B cell (primary cell): Measurements from ENCODE around the gene KCNG3. TPM values are rescaled to one million over a fixed set of nuclear protein-coding genes. Genes with fewer than 3 reads are reported as not detected.

Experiments used
- ATAC-seq: fragments of 200-7000 bp; cut with Tn5 transposase; one replicate; pipeline ENCODE4 v1.10.0; 2021; ENCODE audit warnings: low read depth, mild to moderate bottlenecking, moderate number of reproducible peaks, moderate library complexity
- CTCF ChIA-PET: fragments of 350-600 bp; sonication (Branson Sonifier 250); formaldehyde crosslinking; loops from one replicate; lab custom pipeline; 2021; ENCODE audit warnings: antibody characterized with exemption, inconsistent platforms; lab: Charles Lee
- POLR2A ChIA-PET: fragments of 350-600 bp; sonication (Branson Sonifier 250); formaldehyde crosslinking; loops from one replicate; lab custom pipeline; 2021; ENCODE audit warnings: antibody characterized with exemption; lab: Charles Lee
- DNase-seq: peaks from one replicate; pipeline ENCODE4 v3.0.0; 2013
- H2AFZ ChIP-seq: 2 replicates; pipeline ENCODE4 v1.6.1; 2012; ENCODE audit warnings: mild to moderate bottlenecking, low read depth, low read length; ENCODE audit not compliant: insufficient read depth, poor library complexity, severe bottlenecking
- H3K27ac ChIP-seq, 2 donors: 1 replicate in 1 of 2; 2 replicates in 1 of 2; pipeline ENCODE4 v1.5.1; 2012 to 2013; ENCODE audit warnings: low read length in 2 of 2, mild to moderate bottlenecking in 2 of 2, moderate library complexity in 1 of 2
- H3K27me3 ChIP-seq, 4 experiments: fragments of 200-600 bp in 1 of 4; sonication (generic) in 1 of 4; replicated peaks in 1 of 4; 1 replicate in 2 of 4; 2 replicates in 2 of 4; pipeline versions ENCODE4 v1.6.1 to v1.7.0; 2013 to 2016; ENCODE audit warnings: low read length in 3 of 4, mild to moderate bottlenecking in 2 of 4, mixed read lengths in 1 of 4, moderate library complexity in 1 of 4; ENCODE audit not compliant: insufficient read depth in 4 of 4, control insufficient read depth in 3 of 4; ENCODE audit errors: control extremely low read depth in 1 of 4
- H3K36me3 ChIP-seq, 2 experiments: replicated peaks in 1 of 2; 1 replicate in 1 of 2; 2 replicates in 1 of 2; pipeline versions ENCODE4 v1.6.1 to v1.7.1; 2013; ENCODE audit warnings: low read length in 1 of 2; ENCODE audit not compliant: insufficient read depth in 2 of 2, control insufficient read depth in 1 of 2; ENCODE audit errors: control extremely low read depth in 1 of 2, extremely low read depth in 1 of 2
- H3K4me1 ChIP-seq, 2 donors: fragments of 200-600 bp in 1 of 2; sonication (generic) in 1 of 2; 1 replicate in 1 of 2; 2 replicates in 1 of 2; pipeline versions ENCODE4 v1.5.1 to v1.6.1; 2013 to 2017; ENCODE audit warnings: low read length in 2 of 2; ENCODE audit not compliant: control insufficient read depth in 2 of 2, insufficient read depth in 2 of 2
- H3K4me2 ChIP-seq: replicated peaks from 2 replicates; pipeline ENCODE3; 2012; ENCODE audit warnings: mild to moderate bottlenecking, low read depth, low read length; ENCODE audit not compliant: poor library complexity, severe bottlenecking
- H3K4me3 ChIP-seq, 5 experiments: fragments of 200-600 bp in 1 of 5; sonication (generic) in 1 of 5; 1 replicate in 3 of 5; 2 replicates in 2 of 5; pipeline versions ENCODE4 v1.5.1 to v1.7.0; 2011 to 2016; ENCODE audit warnings: low read length in 4 of 5, mild to moderate bottlenecking in 4 of 5, low read depth in 2 of 5, control low read depth in 1 of 5, moderate library complexity in 1 of 5; ENCODE audit not compliant: insufficient read depth in 1 of 5; ENCODE audit errors: control extremely low read depth in 1 of 5, extremely low read depth in 1 of 5
- H3K79me2 ChIP-seq: fragments of 200-600 bp; sonication (generic); one replicate; pipeline ENCODE4 v1.6.0; 2016; ENCODE audit warnings: low read length; ENCODE audit not compliant: control insufficient read depth, insufficient read depth
- H3K9ac ChIP-seq: fragments of 200-600 bp; sonication (generic); 2 replicates; pipeline ENCODE4 v1.6.1; 2017; ENCODE audit warnings: mild to moderate bottlenecking, low read length, moderate library complexity
- H3K9me3 ChIP-seq, 3 donors: one replicate each; pipeline versions ENCODE4 v1.6.1 to v1.7.1; 2013; ENCODE audit warnings: low read length in 2 of 3; ENCODE audit not compliant: control insufficient read depth in 2 of 3, insufficient read depth in 1 of 3; ENCODE audit errors: control extremely low read depth in 1 of 3
- H4K20me1 ChIP-seq: 2 replicates; pipeline ENCODE4 v1.6.0; 2012; ENCODE audit warnings: mild to moderate bottlenecking, low read length; ENCODE audit not compliant: insufficient read depth, control insufficient read depth, poor library complexity, severe bottlenecking
- H3K27ac Mint-ChIP-seq: one replicate; pipeline ENCODE4 v1.8.0; 2021; ENCODE audit warnings: mixed read lengths
- H3K27me3 Mint-ChIP-seq: one replicate; pipeline ENCODE4 v1.8.0; 2021; ENCODE audit warnings: mixed read lengths
- H3K4me1 Mint-ChIP-seq: one replicate; pipeline ENCODE4 v1.8.0; 2021; ENCODE audit warnings: mixed read lengths
- H3K4me3 Mint-ChIP-seq: one replicate; pipeline ENCODE4 v1.8.0; 2021; ENCODE audit warnings: mixed read lengths
- H3K9me3 Mint-ChIP-seq: one replicate; pipeline ENCODE4 v1.8.0; 2022; ENCODE audit warnings: mixed read lengths; ENCODE audit not compliant: insufficient read depth
- CTCF ChIP-seq: fragments of 200-600 bp; IDR thresholded peaks from one replicate; pipeline ENCODE4 v1.8.0; 2022; ENCODE audit warnings: antibody characterized with exemption, mild to moderate bottlenecking
- EZH2 ChIP-seq: IDR thresholded peaks from 2 replicates; pipeline ENCODE4 v1.6.1; 2012; ENCODE audit warnings: borderline replicate concordance, low read depth, mild to moderate bottlenecking, moderate library complexity, low read length; ENCODE audit not compliant: insufficient read depth, poor library complexity, severe bottlenecking
- WGBS: methylation state at CpG from one replicate; pipeline ENCODE4 v1.1.5; 2013; ENCODE audit warnings: missing lambda C conversion rate; ENCODE audit not compliant: insufficient coverage; 5-methylcytosine and 5-hydroxymethylcytosine counted together
- intact Hi-C: fragments of 100-400 bp; cut with micrococcal nuclease; formaldehyde crosslinking; loops from one replicate; pipeline ENCODE4 v1.10.0; 2022
- polyA plus RNA-seq: library from polyadenylated mRNA; depleted of rRNA; stranded (reverse); fragments of >200 nt; gene quantifications from 2 replicates; pipeline ENCODE4 v1.2.3, GENCODE V29; 2012
- total RNA-seq, 2 donors: library from RNA; stranded (reverse); fragments of 120-200 nt in 1 of 2; gene quantifications; 1 replicate in 1 of 2; 2 replicates in 1 of 2; pipeline versions ENCODE4 v1.2.3 to v1.2.4, GENCODE V29; 2013 to 2022

KCNG3 gene
- total and polyA plus RNA-seq, 2 donors (not counting 1 experiment from before 2014, with no cell fraction given), result not detected

- no peak for ATAC-seq
- H3K4me1 ChIP-seq, result no peaks in the 10 kb centered on the region
- no peak overlapping the region for H3K9ac ChIP-seq
- no peak overlapping the region for H3K27ac ChIP-seq
- H3K9me3 Mint-ChIP-seq, result no peaks in the 10 kb centered on the region
- H3K27me3 ChIP-seq, result no peaks in the 10 kb centered on the region
- TF ChIP-seq EZH2 (no peak), CTCF (no peak)
- no peaks in the 10 kb centered on the region for H3K9me3 ChIP-seq
- H3K27me3 Mint-ChIP-seq, result peaks cover 20% of the 10 kb centered on the region
- H3K4me3 ChIP-seq, result no peak overlapping the region
- no peaks in the 10 kb centered on the region for H3K36me3 ChIP-seq
- WGBS, result 43% methylated on average over 1 of the region's 3 CpGs
- H3K4me1 Mint-ChIP-seq, result no peaks in the 10 kb centered on the region
- H3K4me3 Mint-ChIP-seq, result no peak overlapping the region
- no peaks in the 10 kb centered on the region for H4K20me1 ChIP-seq
- no peak overlapping the region for H3K4me2 ChIP-seq
- no peak overlapping the region for H3K27ac Mint-ChIP-seq
- H3K79me2 ChIP-seq, result no peaks in the 10 kb centered on the region
- intact Hi-C loops, result no loop called here
- CTCF ChIA-PET, result no interaction called here
- H2AFZ ChIP-seq, result no peak overlapping the region
- no peak for DNase-seq
- POLR2A ChIA-PET, result no interaction called here
Observed at GRCh38 chr2:42459296-42459695, 34.5 kb downstream of the KCNG3 start.

GRCh38 chr2:42458396-42458795 lies 35.4 kb downstream of the KCNG3 start:
- Histone ChIP-seq H2AFZ (no peak overlapping the region), H4K20me1 (no peaks in the 10 kb centered on the region), H3K36me3 (no peaks in the 10 kb centered on the region), H3K9ac (no peak overlapping the region), H3K4me1 (no peaks in the 10 kb centered on the region), H3K79me2 (no peaks in the 10 kb centered on the region), H3K27me3 (no peaks in the 10 kb centered on the region), H3K9me3 (no peaks in the 10 kb centered on the region), H3K27ac (no peak overlapping the region), H3K4me2 (no peak overlapping the region), H3K4me3 (no peak overlapping the region)
- POLR2A ChIA-PET, result no interaction called here
- no peak overlapping the region for H3K4me3 Mint-ChIP-seq
- H3K27me3 Mint-ChIP-seq, result peaks cover 27% of the 10 kb centered on the region
- TF ChIP-seq EZH2 (no peak), CTCF (no peak)
- WGBS, result no CpG with 5 or more reads among the region's 1 CpG
- DNase-seq (no peak), ATAC-seq (no peak)
- no peak overlapping the region for H3K27ac Mint-ChIP-seq
- H3K9me3 Mint-ChIP-seq, result no peaks in the 10 kb centered on the region
- CTCF ChIA-PET, result no interaction called here
- no peaks in the 10 kb centered on the region for H3K4me1 Mint-ChIP-seq
- intact Hi-C loops, result no loop called here
